GM12878 (cell line): ENCODE data around the gene THAP4. TPM values are rescaled to one million over a fixed set of nuclear protein-coding genes. Genes with fewer than 3 reads are reported as not detected.

Source experiments
- ATAC-seq: fragments of 200-7000 bp; cut with Tn5 transposase; 3 replicates; pipeline ENCODE4 v1.9.1; 2020; ENCODE audit warnings: mild to moderate bottlenecking, moderate library complexity
- BruUV-seq: library from RNA; stranded (reverse); fragments of 400-500 nt; replicated peaks from 2 replicates; lab custom pipeline; 2021; lab: Mats Ljungman, UMichigan
- CTCF ChIA-PET: fragments of 300-600 bp; sonication (Branson Sonifier 250); formaldehyde crosslinking; extraction: SDS; loops from one replicate; lab custom pipeline; 2021; ENCODE audit warnings: inconsistent platforms; lab: Yijun Ruan, JAX
- POLR2A ChIA-PET: fragments of 350-600 bp; formaldehyde crosslinking; extraction: SDS; loops from one replicate; lab custom pipeline; 2021; ENCODE audit warnings: inconsistent platforms; lab: Charles Lee
- RAD21 ChIA-PET: fragments of 300-600 bp; sonication (Branson Sonifier 250); formaldehyde crosslinking; loops from one replicate; lab custom pipeline; 2023; ENCODE audit warnings: antibody characterized with exemption; ENCODE audit not compliant: unreplicated experiment; lab: Charles Lee
- SMC1A ChIA-PET: fragments of 300-600 bp; sonication (Branson Sonifier 250); formaldehyde crosslinking; loops from one replicate; lab custom pipeline; 2023; ENCODE audit not compliant: unreplicated experiment, uncharacterized antibody; lab: Charles Lee
- DNase-seq: peaks from one replicate; pipeline ENCODE4 v3.0.0-alpha.2; 2011; ENCODE audit warnings: low read depth, low spot score
- FAIRE-seq: peaks from 3 replicates; lab custom pipeline; 2011; peaks lifted over from hg19 to GRCh38; lab: Jason Lieb, UNC
- H2AFZ ChIP-seq: 2 replicates; pipeline ENCODE4 v1.6.0; 2011; ENCODE audit warnings: low read depth, low read length, control low read depth; ENCODE audit not compliant: control insufficient read depth
- H3K27ac ChIP-seq: 2 replicates; pipeline ENCODE4 v1.5.1; 2011; ENCODE audit warnings: control low read depth; ENCODE audit not compliant: control insufficient read depth, insufficient read depth
- H3K27me3 ChIP-seq, 2 experiments: replicated peaks in 1 of 2; 2 replicates each; pipeline versions ENCODE4 v1.6.0 to v1.6.1; 2011; ENCODE audit warnings: low read length in 1 of 2; ENCODE audit not compliant: control insufficient read depth in 2 of 2, insufficient read depth in 2 of 2
- H3K36me3 ChIP-seq, 2 experiments: 2 replicates each; pipeline ENCODE4 v1.5.1; 2011; ENCODE audit warnings: low read length in 1 of 2; ENCODE audit not compliant: control insufficient read depth in 2 of 2, insufficient read depth in 2 of 2
- H3K4me1 ChIP-seq: 2 replicates; pipeline ENCODE4 v1.6.1; 2011; ENCODE audit warnings: mild to moderate bottlenecking, low read length, moderate library complexity, mixed read lengths; ENCODE audit not compliant: control insufficient read depth, insufficient read depth
- H3K4me2 ChIP-seq: 2 replicates; pipeline ENCODE4 v1.6.0; 2011; ENCODE audit warnings: control low read depth; ENCODE audit not compliant: control insufficient read depth, insufficient read depth
- H3K4me3 ChIP-seq: fragments of 200-600 bp; sonication (generic); 2 replicates; pipeline ENCODE4 v1.5.1; 2016
- H3K79me2 ChIP-seq: 2 replicates; pipeline ENCODE4 v1.6.0; 2011; ENCODE audit warnings: low read length; ENCODE audit not compliant: control insufficient read depth, insufficient read depth
- H3K9ac ChIP-seq: 2 replicates; pipeline ENCODE4 v1.8.0; 2011; ENCODE audit warnings: low read length, control low read depth, mixed read lengths; ENCODE audit not compliant: control insufficient read depth, insufficient read depth
- H3K9me3 ChIP-seq: replicated peaks from 3 replicates; pipeline ENCODE4 v1.5.1; 2011; ENCODE audit warnings: mild to moderate bottlenecking, low read length; ENCODE audit not compliant: control insufficient read depth, insufficient read depth
- H4K20me1 ChIP-seq: 2 replicates; pipeline ENCODE4 v1.6.0; 2011; ENCODE audit not compliant: control insufficient read depth, insufficient read depth
- DPF2 ChIP-seq: fragments of 450-650 bp; IDR thresholded peaks from 2 replicates; pipeline ENCODE4 v1.6.1; 2017; ENCODE audit warnings: mild to moderate bottlenecking
- GATAD2B ChIP-seq: fragments of 450-650 bp; conservative IDR thresholded peaks from 2 replicates; pipeline ENCODE4 v1.6.1; 2017; ENCODE audit warnings: low read depth, mild to moderate bottlenecking, moderate library complexity
- LARP7 ChIP-seq: fragments of 450-650 bp; IDR thresholded peaks from 2 replicates; pipeline ENCODE4 v1.6.1; 2017; ENCODE audit warnings: mild to moderate bottlenecking
- MXI1 ChIP-seq: fragments of 150-350 bp; IDR thresholded peaks from 2 replicates; pipeline ENCODE4 v1.6.1; 2011; ENCODE audit warnings: low read depth, mild to moderate bottlenecking, inconsistent platforms, low read length, improper control_type of control experiment
- POLR2A ChIP-seq: IDR thresholded peaks from 2 replicates; pipeline ENCODE4 v1.6.1; 2011; ENCODE audit warnings: low read depth, mild to moderate bottlenecking, low read length
- SIX5 ChIP-seq: IDR thresholded peaks from 2 replicates; pipeline ENCODE4 v1.6.1; 2011; ENCODE audit warnings: mild to moderate bottlenecking, low read depth, low read length, moderate library complexity; ENCODE audit not compliant: severe bottlenecking
- TBL1XR1 ChIP-seq: IDR thresholded peaks from 2 replicates; pipeline ENCODE4 v1.6.1; 2012; ENCODE audit warnings: low read depth, low read length, improper control_type of control experiment
- WGBS: methylation state at CpG from one replicate; pipeline ENCODE4 v1.1.6; 2016; ENCODE audit warnings: low lambda C conversion rate; ENCODE audit not compliant: insufficient replicate concordance, insufficient coverage; ENCODE audit errors: missing lambda C conversion rate; 5-methylcytosine and 5-hydroxymethylcytosine counted together
- in situ Hi-C: fragments of 300-500 bp; cut with MboI; formaldehyde crosslinking; loops from 9 replicates; pipeline ENCODE4 v1.14.3; 2018; ENCODE audit warnings: mixed read lengths
- intact Hi-C: fragments of 100-400 bp; cut with micrococcal nuclease; formaldehyde crosslinking; loops from one replicate; pipeline ENCODE4 v1.14.2; 2022; ENCODE audit not compliant: unreplicated experiment
- polyA plus RNA-seq, 11 experiments: library from polyadenylated mRNA; depleted of rRNA in 4 of 11; unstranded in 6 of 11; stranded (reverse) in 5 of 11; fragments of >200 nt; fragmentation: Nextera tagmentation in 4 of 11; fragmentation: Illumina TruSeq in 1 of 11; extraction: Ambion mirVana in 4 of 11; extraction: Trizol in 1 of 11; gene quantifications; 1 replicate in 1 of 11; 2 replicates in 10 of 11; pipeline versions ENCODE4 v1.2.1 to v1.2.3, GENCODE V29; 2011 to 2016; ENCODE audit warnings: inconsistent platforms in 2 of 11, missing spikeins in 2 of 11, low read depth in 1 of 11
- total RNA-seq, 4 experiments: library from RNA; depleted of rRNA in 3 of 4; stranded (reverse); fragments of >200 nt in 3 of 4; fragmentation: Illumina TruSeq in 1 of 4; extraction: Trizol in 1 of 4; gene quantifications; 2 replicates each; pipeline versions ENCODE4 v1.2.1 to v1.2.3, GENCODE V29; 2013 to 2021
- TF ChIP-seq, protein P1 (sequence below): IDR thresholded peaks from 2 replicates; pipeline ENCODE4 v1.6.1; 2012; ENCODE audit warnings: low read depth, low read length, improper control_type of control experiment
- TF ChIP-seq, protein P2 (sequence below): fragments of 450-650 bp; conservative IDR thresholded peaks from 2 replicates; pipeline ENCODE4 v1.6.1; 2017; ENCODE audit warnings: mild to moderate bottlenecking, moderate library complexity

The THAP4 gene
- total and polyA plus RNA-seq, 10 of the 15 experiments (the other 5 are each of a cell fraction or from before 2014, with no cell fraction given), result 12.9 to 67.7 (median 44.5) TPM

DNA sequence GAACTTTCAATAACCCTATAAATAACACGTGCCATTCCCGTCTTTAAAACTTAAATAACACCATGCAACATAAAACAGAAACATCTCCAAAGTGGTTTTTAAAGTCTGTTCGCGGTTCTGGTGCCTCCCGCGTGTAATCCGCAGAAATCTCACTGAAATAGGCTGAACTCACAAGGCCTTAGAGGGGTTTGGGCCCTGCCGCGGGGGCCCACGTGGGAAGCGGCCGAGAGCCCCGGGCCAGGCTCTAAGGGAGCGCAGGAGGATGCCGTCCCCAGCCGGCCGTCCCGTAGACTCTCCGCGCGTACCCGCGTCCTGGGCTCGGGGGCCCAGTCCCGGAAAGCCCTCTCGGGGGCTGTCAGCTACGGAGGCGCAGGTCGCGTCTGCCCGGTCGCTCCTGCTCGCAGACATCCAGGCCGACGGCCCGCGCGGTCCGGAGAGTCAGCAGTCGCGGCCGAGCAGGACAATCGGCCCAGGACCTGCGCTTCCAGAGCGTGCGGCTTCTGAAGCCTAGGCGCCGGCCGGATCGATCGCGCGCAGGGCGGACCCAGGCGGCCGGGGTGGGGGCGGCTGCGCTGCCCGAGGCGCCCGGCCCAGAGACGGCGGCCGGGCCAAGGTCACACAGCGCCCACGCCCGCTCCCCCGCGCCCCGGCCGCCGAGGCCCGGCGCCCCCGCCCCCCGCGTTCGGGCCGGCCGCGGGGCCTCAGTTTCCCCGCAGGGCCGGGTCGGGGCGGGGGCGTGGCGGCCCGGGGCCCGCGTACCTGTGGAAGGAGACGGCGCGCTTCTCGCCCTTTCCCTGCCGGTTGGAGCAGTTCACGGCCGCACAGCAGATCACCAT is 558 bp downstream of the THAP4 start:
- in situ Hi-C loops, result no loop called here
- CTCF ChIA-PET, result interaction anchor here (1.0 to 1.6 kb wide), 2 partner anchors 12 to 50 kb away, joined by 3 to 4 read pairs; partner anchors contain the start of gene DTYMK

More for the DNA sequence above, 558 bp downstream of the THAP4 start:
- FAIRE-seq (no peak), DNase-seq (no peak), ATAC-seq (peak; percentile 52)
- POLR2A ChIA-PET, result interaction anchor here (0.5 to 0.6 kb wide), 2 partner anchors 151 to 208 kb away, joined by 3 read pairs; no protein-coding TSS in a partner anchor
- H3K9me3 ChIP-seq, result no peaks in the 10 kb centered on the region; the same call in 1 of the 3 replicates
- no TSS peak for BruUV-seq
- TF ChIP-seq SIX5 (no peak), DPF2 (peak; percentile 59; the same call in 1 of the 2 replicates), MXI1 (peak; percentile 43), TBL1XR1 (no peak), LARP7 (peak; percentile 40; the same call in 1 of the 2 replicates), GATAD2B (peak; percentile 40), POLR2A (0 out of 2 replicates have a peak, but pooled peaks have one; percentile 6)
- TF ChIP-seq, protein P1, sequence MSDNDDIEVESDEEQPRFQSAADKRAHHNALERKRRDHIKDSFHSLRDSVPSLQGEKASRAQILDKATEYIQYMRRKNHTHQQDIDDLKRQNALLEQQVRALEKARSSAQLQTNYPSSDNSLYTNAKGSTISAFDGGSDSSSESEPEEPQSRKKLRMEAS, result 0 out of 2 replicates have a peak, but pooled peaks have one; percentile 21
- TF ChIP-seq, protein P2, sequence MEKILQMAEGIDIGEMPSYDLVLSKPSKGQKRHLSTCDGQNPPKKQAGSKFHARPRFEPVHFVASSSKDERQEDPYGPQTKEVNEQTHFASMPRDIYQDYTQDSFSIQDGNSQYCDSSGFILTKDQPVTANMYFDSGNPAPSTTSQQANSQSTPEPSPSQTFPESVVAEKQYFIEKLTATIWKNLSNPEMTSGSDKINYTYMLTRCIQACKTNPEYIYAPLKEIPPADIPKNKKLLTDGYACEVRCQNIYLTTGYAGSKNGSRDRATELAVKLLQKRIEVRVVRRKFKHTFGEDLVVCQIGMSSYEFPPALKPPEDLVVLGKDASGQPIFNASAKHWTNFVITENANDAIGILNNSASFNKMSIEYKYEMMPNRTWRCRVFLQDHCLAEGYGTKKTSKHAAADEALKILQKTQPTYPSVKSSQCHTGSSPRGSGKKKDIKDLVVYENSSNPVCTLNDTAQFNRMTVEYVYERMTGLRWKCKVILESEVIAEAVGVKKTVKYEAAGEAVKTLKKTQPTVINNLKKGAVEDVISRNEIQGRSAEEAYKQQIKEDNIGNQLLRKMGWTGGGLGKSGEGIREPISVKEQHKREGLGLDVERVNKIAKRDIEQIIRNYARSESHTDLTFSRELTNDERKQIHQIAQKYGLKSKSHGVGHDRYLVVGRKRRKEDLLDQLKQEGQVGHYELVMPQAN, result peak; percentile 56; the same call in 1 of the 2 replicates
- peak overlapping the region; percentile 97 for H3K4me2 ChIP-seq
- H3K4me1 ChIP-seq, result peaks cover 11% of the 10 kb centered on the region
- intact Hi-C loops, result no loop called here
- SMC1A ChIA-PET, result interaction anchor here (0.6 to 0.7 kb wide), 2 partner anchors 12 to 18 kb away, joined by 3 to 5 read pairs; no protein-coding TSS in a partner anchor
- peak overlapping the region; percentile 68 for H2AFZ ChIP-seq
- RAD21 ChIA-PET, result no interaction called here
- H3K36me3 ChIP-seq, result peaks cover 12 to 21% of the 10 kb centered on the region in 2 experiments; a peak in 3 of 4 replicates
- H3K4me3 ChIP-seq, result peak overlapping the region; percentile 84
- WGBS, result under 1% methylated on average over 59 of the region's 97 CpGs
- peak overlapping the region; percentile 98 for H3K27ac ChIP-seq
- H4K20me1 ChIP-seq, result no peaks in the 10 kb centered on the region
- no peaks in the 10 kb centered on the region for H3K27me3 ChIP-seq
- H3K79me2 ChIP-seq, result peaks cover 65% of the 10 kb centered on the region
- peak overlapping the region; percentile 87 for H3K9ac ChIP-seq
